WI38 (cell line): ENCODE results near the gene GNAT1.

Experiments used
- H3K4me3 ChIP-seq: 2 replicates; pipeline ENCODE4 v1.5.1; 2011; ENCODE audit warnings: low read depth, mild to moderate bottlenecking, control low read depth, low read length
- TF ChIP-seq, protein P1 (sequence below): IDR thresholded peaks from 2 replicates; pipeline ENCODE4 v1.5.1; 2012; ENCODE audit warnings: low read depth, mild to moderate bottlenecking, control low read depth, low read length

GNAT1 gene

GRCh38 chr3:50156549-50157493 lies 34.6 kb upstream of the GNAT1 start:
- peak overlapping the region; percentile 63 for H3K4me3 ChIP-seq

DNA sequence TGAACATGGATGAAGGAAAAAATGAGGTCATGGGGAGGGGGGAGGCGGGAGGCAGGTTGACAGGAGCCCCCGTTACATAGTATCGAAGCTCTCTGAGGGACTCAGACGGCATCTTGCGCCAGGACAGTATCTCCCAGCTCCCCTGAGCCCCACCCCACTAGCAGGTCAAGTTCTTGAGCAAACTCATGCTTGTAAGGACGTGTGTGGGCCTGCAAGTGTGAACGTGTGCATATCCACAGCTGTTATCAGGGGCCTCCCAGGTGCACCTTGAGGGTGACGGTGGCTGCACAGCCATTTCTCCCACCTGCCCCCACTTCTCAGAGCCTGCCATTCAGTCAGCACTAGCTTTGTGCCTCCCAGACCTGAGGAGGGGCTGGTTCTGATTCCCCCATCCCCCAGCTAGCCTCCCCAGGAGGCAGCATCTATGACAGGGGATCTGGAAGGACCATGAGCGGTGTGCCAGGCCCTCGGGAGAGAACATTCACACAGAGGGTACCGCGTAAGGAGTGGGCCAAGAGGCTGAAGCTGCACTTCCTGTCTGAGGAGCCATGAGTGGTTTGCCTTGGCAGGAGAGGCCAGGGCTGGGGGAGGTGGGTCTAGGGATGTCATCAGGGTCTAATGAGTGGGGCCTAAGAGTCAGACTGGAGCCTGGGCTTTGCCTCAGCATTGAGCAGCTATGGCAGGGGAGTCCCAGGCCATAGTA lies 33.4 kb upstream of the GNAT1 start:
- H3K4me3 ChIP-seq, result no peak overlapping the region
- TF ChIP-seq, protein P1, sequence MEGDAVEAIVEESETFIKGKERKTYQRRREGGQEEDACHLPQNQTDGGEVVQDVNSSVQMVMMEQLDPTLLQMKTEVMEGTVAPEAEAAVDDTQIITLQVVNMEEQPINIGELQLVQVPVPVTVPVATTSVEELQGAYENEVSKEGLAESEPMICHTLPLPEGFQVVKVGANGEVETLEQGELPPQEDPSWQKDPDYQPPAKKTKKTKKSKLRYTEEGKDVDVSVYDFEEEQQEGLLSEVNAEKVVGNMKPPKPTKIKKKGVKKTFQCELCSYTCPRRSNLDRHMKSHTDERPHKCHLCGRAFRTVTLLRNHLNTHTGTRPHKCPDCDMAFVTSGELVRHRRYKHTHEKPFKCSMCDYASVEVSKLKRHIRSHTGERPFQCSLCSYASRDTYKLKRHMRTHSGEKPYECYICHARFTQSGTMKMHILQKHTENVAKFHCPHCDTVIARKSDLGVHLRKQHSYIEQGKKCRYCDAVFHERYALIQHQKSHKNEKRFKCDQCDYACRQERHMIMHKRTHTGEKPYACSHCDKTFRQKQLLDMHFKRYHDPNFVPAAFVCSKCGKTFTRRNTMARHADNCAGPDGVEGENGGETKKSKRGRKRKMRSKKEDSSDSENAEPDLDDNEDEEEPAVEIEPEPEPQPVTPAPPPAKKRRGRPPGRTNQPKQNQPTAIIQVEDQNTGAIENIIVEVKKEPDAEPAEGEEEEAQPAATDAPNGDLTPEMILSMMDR, result no peak

More at GRCh38 chr3:50156549-50157493, 34.6 kb upstream of the GNAT1 start:
- TF ChIP-seq, protein P1, result no peak

GRCh38 chr3:50158530-50159146 lies 32.8 kb upstream of the GNAT1 start:
- TF ChIP-seq, protein P1, result no peak
- H3K4me3 ChIP-seq, result no peak overlapping the region

GRCh38 chr3:50160561-50160983 lies 30.8 kb upstream of the GNAT1 start:
- TF ChIP-seq, protein P1, result no peak
- H3K4me3 ChIP-seq, result no peak overlapping the region

DNA sequence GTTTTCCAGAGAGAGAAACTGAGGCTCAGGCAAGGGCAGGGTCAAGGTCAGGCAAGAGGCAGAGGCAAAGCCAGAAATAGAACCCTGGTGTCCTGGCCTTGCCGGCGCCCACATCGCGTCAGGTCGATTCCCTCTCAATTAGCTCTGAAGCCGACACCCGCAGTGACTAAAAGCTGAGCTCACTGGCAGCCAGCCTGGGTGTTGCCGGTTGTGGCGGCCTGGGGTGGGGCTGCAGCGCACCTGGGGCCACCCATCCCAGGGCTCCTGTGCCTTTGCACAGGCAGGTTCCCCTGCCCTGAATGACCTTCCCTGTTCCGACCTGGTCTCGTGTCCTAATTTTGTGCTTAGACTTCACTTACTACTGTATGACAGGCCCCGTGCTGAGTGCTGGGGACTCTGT lies 30.1 kb upstream of the GNAT1 start:
- no peak overlapping the region for H3K4me3 ChIP-seq
- TF ChIP-seq, protein P1, result no peak

DNA sequence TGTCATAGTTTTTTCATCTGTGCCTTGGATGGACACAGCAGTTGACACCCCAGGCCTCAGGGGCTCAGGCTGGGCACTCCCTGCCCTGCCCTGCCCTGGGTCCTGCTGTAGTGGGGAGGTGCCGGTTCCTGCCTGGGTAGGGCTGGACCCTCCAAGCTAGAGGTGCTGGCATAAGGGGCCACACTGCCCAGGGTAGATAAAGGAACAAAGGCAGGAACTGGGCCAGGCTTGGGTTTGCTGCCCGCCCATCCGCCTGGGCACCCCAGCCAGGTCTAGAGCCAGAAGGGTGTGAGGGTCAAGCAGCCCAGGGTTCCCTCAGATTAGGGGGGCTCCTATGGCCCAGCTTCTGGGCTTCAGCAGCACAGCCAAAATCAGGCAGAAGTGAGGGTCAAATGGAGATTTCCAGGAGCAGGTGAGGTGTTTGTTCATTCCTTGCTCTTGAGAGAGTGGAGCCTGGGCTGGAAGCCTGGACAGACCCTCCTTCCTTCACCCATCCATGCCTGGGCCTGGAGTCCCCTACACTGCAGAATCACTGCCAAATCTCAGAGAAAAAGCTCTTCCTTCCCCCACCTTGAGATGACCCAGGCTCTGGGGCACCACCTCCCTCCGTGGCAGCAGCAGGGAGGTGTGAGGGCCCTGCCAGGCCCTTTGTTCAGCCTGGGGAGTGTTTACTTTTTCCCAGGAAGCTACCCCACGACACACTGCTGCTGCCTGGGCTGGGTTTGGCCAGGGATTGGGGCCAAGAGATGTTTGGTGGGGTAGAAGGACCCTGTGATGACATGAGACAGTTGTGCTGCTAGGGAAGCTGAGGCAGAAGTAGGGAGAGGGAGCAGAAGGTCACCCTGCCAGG lies 29.2 kb upstream of the GNAT1 start:
- TF ChIP-seq, protein P1, result no peak

More for the DNA sequence above, 29.2 kb upstream of the GNAT1 start:
- H3K4me3 ChIP-seq, result no peak overlapping the region
